Stimulated activated CD4-positive, alpha-beta T cell treated with anti-CD3 and anti-CD28 coated beads, Interleukin-1b, Interleukin-23, amount 100 ng/mL, for 4 hours (primary cell): ENCODE results near the gene SRP9.
"Not testable (repeated sequence)": the region's sequence is repeated elsewhere in the genome, so short reads cannot be mapped to it uniquely, and the experiment has no call there.

Source experiments
- DNase-seq, 2 donors: peaks; one replicate each; pipeline ENCODE4 v3.0.0-alpha.2; 2020; ENCODE audit warnings: low read depth in 2 of 2

The SRP9 gene

GRCh38 chr1:225815526-225816178 is 38.0 kb downstream of the SRP9 start:
- DNase-seq: no peak

GRCh38 chr1:225816643-225817538 is 39.3 kb downstream of the SRP9 start:
- DNase-seq: no peak

GRCh38 chr1:225817611-225818061 is 40.0 kb downstream of the SRP9 start:
- DNase-seq: no peak

- DNase-seq: no peak
These were observed 40.6 kb downstream of the SRP9 start for GRCh38 chr1:225818229-225818628.

GRCh38 chr1:225819346-225820192 is 41.9 kb downstream of the SRP9 start:
- no peak for DNase-seq

GRCh38 chr1:225820522-225821120 is 43.0 kb downstream of the SRP9 start:
- DNase-seq: no peak

DNA sequence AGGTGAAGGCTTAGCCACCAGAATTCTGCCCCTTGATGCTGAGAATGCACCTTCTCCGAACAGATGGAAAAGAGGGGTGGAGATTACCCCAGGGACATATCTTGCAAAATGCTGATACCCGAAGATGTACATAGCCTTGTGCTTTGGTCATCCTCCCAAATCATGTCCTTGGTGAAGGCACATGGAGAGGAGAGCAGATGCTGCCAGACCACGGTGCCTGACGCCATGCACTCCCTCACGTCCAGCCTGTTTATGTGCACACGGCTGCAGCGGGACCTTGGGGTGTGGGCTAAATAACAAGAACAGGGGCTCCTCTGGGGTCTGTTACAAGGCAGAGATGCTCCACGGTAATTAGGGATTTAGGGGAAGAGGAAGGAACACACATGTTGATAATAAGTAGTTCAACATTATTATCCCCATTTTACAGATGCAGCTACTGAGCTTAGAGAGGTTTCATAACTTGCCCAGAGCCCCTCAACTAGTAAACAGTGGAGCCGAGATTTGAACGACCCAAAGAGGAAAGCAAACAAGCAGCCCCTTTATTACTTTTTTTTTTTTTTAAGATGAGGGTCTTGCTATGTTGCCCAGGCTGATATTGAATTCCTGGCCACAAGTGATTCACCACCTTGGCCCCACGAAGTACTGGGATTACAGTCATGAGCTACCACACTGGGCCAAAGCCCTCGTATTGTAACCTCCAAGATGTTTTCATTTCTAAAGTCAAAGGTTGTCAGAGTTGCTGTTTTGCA is 45.2 kb downstream of the SRP9 start:
- no peak for DNase-seq

GRCh38 chr1:225823811-225824261 is 46.2 kb downstream of the SRP9 start:
- no peak for DNase-seq

DNA sequence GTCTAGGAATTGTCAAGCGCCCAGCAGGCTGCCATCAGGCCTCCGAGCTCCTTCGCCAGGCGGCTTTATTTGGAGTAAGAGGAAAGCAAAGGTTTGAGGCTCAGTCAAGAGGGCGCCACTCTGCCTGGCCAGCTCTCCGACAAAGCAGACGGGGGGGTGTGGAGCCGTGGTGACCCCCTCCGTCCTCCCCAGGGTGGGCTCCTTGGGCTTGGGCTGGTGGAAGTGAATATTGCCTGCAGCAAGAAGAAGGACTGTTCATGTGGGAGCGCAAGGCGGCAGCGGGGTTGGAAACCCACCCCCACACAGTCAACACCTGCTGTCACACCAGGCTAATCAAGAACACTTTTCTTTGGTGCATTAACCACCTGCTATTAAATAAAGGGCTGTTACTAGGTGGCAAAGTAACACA is 46.9 kb downstream of the SRP9 start:
- no peak for DNase-seq

DNA sequence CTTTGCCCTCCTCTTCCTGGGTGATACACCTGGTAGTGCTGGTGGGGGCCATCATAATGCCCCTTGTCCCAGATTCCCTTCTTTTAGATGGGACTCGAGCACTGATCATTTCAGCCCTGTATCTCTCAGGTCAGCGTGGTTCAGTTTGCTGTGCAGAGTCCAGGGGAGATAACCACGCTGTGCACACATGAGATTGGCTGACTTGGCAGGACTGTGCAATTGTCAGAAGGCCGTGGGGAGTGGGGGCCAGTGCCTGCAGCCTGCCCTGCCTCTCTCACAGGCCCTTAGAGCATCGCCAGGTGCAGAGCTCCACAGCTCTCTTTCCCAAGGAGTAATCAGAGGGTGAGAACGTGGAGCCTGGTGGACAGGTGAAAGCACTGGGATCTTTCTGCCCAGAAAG is 47.5 kb downstream of the SRP9 start:
- DNase-seq: no peak

GRCh38 chr1:225825607-225826007 is 48.0 kb downstream of the SRP9 start:
- no peak for DNase-seq

DNA sequence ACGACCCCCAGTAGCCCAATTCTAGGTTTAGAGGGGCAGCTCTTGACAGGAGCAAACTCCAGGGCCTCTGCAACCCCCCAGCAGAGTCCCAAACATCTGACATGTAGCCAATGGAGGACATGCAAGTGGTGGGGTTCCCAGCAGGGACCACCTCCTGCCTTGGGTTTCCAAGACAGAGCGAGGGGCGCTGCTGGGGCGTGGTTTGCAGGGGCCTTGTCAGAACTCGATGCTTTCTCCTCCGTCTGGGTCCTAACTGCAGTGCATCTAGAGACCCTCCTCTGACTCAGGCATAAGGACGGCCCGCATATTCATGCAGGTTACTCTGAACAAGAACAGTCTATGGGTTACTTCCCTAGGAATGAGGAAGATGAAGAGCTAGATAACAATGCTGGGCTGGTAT is 49.5 kb downstream of the SRP9 start:
- no peak for DNase-seq

DNA sequence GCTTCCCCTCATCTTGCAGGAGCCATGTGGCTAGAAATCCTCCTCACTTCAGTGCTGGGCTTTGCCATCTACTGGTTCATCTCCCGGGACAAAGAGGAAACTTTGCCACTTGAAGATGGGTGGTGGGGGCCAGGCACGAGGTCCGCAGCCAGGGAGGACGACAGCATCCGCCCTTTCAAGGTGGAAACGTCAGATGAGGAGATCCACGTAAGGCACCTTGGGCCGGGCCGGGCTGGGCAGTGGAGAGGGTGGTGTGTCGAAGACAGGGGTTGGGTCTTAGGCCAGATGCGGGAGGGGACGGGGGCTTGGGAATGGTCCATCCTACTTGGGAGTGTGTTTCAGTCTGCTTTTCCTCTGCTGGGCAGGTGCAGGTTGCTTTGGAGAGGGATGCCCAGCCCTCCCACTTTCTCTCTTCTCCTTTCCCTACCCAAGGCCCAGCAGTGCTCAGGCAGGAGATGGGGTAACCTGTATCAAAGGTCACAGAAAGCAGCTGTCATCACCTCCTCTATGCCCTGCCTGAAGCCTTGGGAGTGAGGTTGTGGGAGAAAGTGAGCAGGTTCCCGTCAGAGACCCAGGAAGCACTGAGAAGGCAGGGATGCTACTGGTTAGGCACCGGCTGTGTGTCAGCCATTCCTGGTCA is 51.2 kb downstream of the SRP9 start:
- DNase-seq: no peak

GRCh38 chr1:225830841-225831240 is 53.2 kb downstream of the SRP9 start:
- DNase-seq: no peak

GRCh38 chr1:225834417-225835329 is 57.0 kb downstream of the SRP9 start:
- no peak for DNase-seq

DNA sequence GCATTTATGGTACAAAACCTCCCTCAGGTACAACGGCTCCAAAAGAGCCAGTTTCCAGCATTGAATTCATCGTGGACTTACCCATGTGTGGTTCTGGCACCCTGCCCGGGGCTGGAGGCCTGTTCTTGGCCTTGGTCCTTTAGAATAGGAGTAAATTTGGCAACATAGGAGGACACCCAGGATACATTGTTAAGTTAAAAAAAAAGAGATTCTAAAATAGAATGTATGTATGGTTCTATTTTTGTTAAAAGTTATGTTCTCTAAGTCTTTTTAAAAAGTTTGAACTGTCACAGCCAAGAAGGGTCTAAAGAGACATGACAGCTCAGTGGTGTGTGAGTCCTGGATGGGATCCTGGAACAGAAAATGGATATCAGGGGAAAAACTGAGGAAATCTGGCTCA is 58.2 kb downstream of the SRP9 start:
- no peak for DNase-seq

DNA sequence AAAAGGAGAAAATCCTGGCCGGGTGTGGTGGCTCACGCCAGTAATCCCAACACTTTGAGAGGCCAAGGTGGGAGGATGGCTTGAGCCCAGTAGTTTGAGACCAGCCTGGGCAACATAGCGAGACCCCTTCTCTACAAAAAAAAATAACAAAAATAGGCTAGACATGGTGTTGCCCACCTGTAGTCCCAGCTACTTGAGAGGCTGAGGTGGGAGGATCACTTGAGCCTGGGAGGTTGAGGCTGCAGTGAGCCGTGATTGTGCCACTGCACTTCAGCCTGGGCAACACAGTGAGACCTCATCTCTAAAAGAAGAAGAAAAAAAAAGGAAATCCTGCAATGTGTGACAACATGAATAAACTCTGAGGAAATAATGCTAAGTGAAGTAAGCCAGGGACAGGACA is 58.7 kb downstream of the SRP9 start:
- DNase-seq: not testable (repeated sequence)

DNA sequence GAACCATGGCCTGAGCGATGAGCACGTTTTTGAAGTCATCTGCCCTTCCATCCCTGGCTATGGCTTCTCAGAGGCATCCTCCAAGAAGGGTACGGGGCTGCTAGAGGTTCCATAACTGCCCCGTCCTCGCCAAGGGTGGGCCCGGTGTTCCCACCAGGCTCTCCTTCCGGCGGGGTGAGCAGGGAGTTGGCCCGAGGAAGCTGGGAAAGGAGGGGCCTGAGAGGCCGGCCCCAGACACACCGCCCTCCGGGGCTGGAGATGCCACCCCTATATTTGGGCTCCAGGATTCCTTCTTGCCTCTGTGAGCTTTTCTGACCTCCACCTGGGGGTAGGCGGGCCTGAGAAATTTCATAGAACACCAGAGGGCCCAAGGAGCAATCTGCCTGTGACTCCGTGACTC is 61.2 kb downstream of the SRP9 start:
- no peak for DNase-seq
